KMS-11 (cell line): ENCODE results near the gene COX17.

Experiments used
- H2AFZ ChIP-seq: fragments of 200-600 bp; sonication (generic); 2 replicates; pipeline ENCODE4 v1.6.1; 2016; ENCODE audit warnings: antibody characterized with exemption, mixed run types, low read depth
- H3K27ac ChIP-seq: fragments of 200-600 bp; sonication (generic); 2 replicates; pipeline ENCODE4 v1.6.1; 2016; ENCODE audit warnings: mild to moderate bottlenecking, mixed run types
- H3K27me3 ChIP-seq: fragments of 200-600 bp; sonication (generic); 2 replicates; pipeline ENCODE4 v1.6.1; 2017; ENCODE audit warnings: mild to moderate bottlenecking, low read depth, mixed run types, moderate library complexity; ENCODE audit not compliant: insufficient read depth
- H3K36me3 ChIP-seq: fragments of 200-600 bp; sonication (generic); 2 replicates; pipeline ENCODE4 v1.6.1; 2017; ENCODE audit warnings: mild to moderate bottlenecking, mixed run types; ENCODE audit not compliant: insufficient read depth
- H3K4me1 ChIP-seq: fragments of 200-600 bp; sonication (generic); 2 replicates; pipeline ENCODE4 v1.6.1; 2016; ENCODE audit warnings: mild to moderate bottlenecking, low read depth, mixed run types; ENCODE audit not compliant: poor library complexity, severe bottlenecking
- H3K4me2 ChIP-seq: fragments of 200-600 bp; sonication (generic); 2 replicates; pipeline ENCODE4 v1.7.0; 2016; ENCODE audit warnings: mild to moderate bottlenecking, mixed run types
- H3K4me3 ChIP-seq: fragments of 200-600 bp; sonication (generic); IDR thresholded peaks from 2 replicates; pipeline ENCODE4 v1.6.1; 2017; ENCODE audit warnings: low read depth, low read length, mixed read lengths; ENCODE audit not compliant: insufficient read depth
- H3K79me2 ChIP-seq: fragments of 200-600 bp; sonication (generic); 2 replicates; pipeline ENCODE4 v1.6.1; 2016; ENCODE audit warnings: low read depth, mixed run types; ENCODE audit not compliant: insufficient read depth
- H3K9ac ChIP-seq: fragments of 200-600 bp; sonication (generic); 2 replicates; pipeline ENCODE4 v1.6.1; 2016; ENCODE audit warnings: mild to moderate bottlenecking, mixed run types
- H4K20me1 ChIP-seq: fragments of 200-600 bp; sonication (generic); 2 replicates; pipeline ENCODE4 v1.6.1; 2016; ENCODE audit warnings: mild to moderate bottlenecking, mixed run types; ENCODE audit not compliant: insufficient read depth
- CTCF ChIP-seq: fragments of 200-600 bp; sonication (generic); conservative IDR thresholded peaks from 2 replicates; pipeline ENCODE4 v1.6.1; 2017; ENCODE audit warnings: low read depth, mild to moderate bottlenecking, antibody characterized with exemption, low read length, moderate library complexity, mixed read lengths

The COX17 gene

GRCh38 chr3:119628390-119628789 lies 48.8 kb downstream of the COX17 start:
- Histone ChIP-seq H3K79me2 (no peaks in the 10 kb centered on the region), H3K36me3 (no peaks in the 10 kb centered on the region), H3K27ac (no peak overlapping the region), H3K27me3 (no peaks in the 10 kb centered on the region), H3K9ac (no peak overlapping the region), H2AFZ (no peak overlapping the region), H3K4me3 (no peak overlapping the region), H3K4me1 (peaks cover 14% of the 10 kb centered on the region), H4K20me1 (no peaks in the 10 kb centered on the region), H3K4me2 (no peak overlapping the region)
- no peak for TF ChIP-seq CTCF

DNA sequence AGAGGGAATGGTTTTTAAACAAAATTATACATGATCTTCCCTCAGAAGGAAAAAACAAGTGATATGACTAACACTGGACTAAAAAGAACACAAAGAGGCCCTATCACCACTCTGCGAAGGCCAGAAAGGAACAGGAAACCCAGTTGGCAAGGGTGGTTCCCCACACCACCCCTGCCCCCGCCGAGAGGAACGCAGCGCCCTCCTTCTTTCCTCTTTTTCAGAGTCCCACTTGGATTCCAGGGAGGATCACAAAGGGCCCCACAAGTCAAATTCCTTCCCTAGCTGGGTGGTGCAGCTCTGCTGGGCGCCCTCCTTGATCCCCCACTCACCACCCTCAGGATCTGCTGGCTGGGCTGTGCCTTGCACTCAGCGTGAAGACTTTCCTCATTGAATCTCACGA lies 49.7 kb downstream of the COX17 start:
- no peak overlapping the region for H3K4me2 ChIP-seq
- H3K4me3 ChIP-seq, result no peak overlapping the region
- peaks cover 14% of the 10 kb centered on the region for H3K4me1 ChIP-seq

DNA sequence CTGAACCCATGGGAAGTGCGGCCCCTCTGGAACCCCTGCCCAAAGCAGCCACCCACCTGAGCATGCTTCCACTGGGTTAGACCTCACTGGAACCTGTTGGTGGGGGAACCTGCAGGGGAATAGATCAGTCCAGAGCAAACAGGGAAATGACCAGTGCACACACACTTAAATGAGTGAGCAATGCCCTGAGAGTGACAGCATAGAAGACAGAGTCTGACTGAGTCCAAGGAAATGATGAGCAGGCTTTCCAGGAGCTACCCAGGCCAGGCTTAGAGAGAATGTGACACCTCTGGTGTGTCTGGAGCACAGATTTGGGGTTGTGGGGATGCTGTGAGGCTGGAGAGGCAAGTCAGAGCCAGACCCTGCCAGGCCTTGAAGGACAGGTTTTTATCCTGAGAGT lies 51.0 kb downstream of the COX17 start:
- Histone ChIP-seq H3K36me3 (no peaks in the 10 kb centered on the region), H4K20me1 (no peaks in the 10 kb centered on the region), H3K9ac (no peak overlapping the region), H3K4me3 (no peak overlapping the region), H2AFZ (no peak overlapping the region), H3K4me1 (peaks cover 13% of the 10 kb centered on the region), H3K4me2 (no peak overlapping the region), H3K27me3 (no peaks in the 10 kb centered on the region), H3K27ac (no peak overlapping the region), H3K79me2 (no peaks in the 10 kb centered on the region)
- no peak for TF ChIP-seq CTCF

More for the DNA sequence above, 49.7 kb downstream of the COX17 start:
- no peak overlapping the region for H3K9ac ChIP-seq
- TF ChIP-seq CTCF, result no peak
- H3K27me3 ChIP-seq, result no peaks in the 10 kb centered on the region
- H3K79me2 ChIP-seq, result no peaks in the 10 kb centered on the region
- no peaks in the 10 kb centered on the region for H3K36me3 ChIP-seq
- H3K27ac ChIP-seq, result no peak overlapping the region
- H4K20me1 ChIP-seq, result no peaks in the 10 kb centered on the region
- H2AFZ ChIP-seq, result no peak overlapping the region

GRCh38 chr3:119625451-119626153 lies 51.6 kb downstream of the COX17 start:
- Histone ChIP-seq H3K27ac (no peak overlapping the region), H3K79me2 (no peaks in the 10 kb centered on the region), H3K4me2 (no peak overlapping the region), H3K27me3 (no peaks in the 10 kb centered on the region), H3K4me1 (peaks cover 8% of the 10 kb centered on the region), H3K36me3 (no peaks in the 10 kb centered on the region), H3K9ac (no peak overlapping the region), H3K4me3 (no peak overlapping the region), H2AFZ (no peak overlapping the region), H4K20me1 (no peaks in the 10 kb centered on the region)
- TF ChIP-seq CTCF, result no peak
